Stimulated activated naive B cell treated with anti-CD40 and anti-IgM and Interleukin-4, amounts not matched to agents 10 μg/mL and 1 μg/mL and 100 μg/mL, for 72 hours (primary cell): ENCODE data around the gene FAM199X.
"Not testable (repeated sequence)": the region's sequence is repeated elsewhere in the genome, so short reads cannot be mapped to it uniquely, and the experiment has no call there.

Experiments used
- ATAC-seq, 2 donors: fragments of 150-1000 bp; cut with Tn5 transposase; replicated peaks; 2 replicates each; pipeline ENCODE4 v1.10.0; 2021; ENCODE audit warnings: moderate library complexity in 1 of 2
- DNase-seq: peaks from one replicate; pipeline ENCODE4 v3.0.0; 2021
- H3K27ac Mint-ChIP-seq: one replicate; pipeline ENCODE4 v1.8.0; 2022; ENCODE audit warnings: mild to moderate bottlenecking, mixed read lengths
- H3K27me3 Mint-ChIP-seq, 2 donors: one replicate each; pipeline ENCODE4 v1.8.0; 2022; ENCODE audit warnings: mixed read lengths in 2 of 2
- H3K36me3 Mint-ChIP-seq, 2 donors: one replicate each; pipeline ENCODE4 v1.8.0; 2022; ENCODE audit warnings: mixed read lengths in 2 of 2, mild to moderate bottlenecking in 1 of 2
- H3K4me1 Mint-ChIP-seq, 2 donors: one replicate each; pipeline ENCODE4 v1.8.0; 2022; ENCODE audit warnings: mixed read lengths in 2 of 2, mild to moderate bottlenecking in 1 of 2
- H3K4me3 Mint-ChIP-seq, 2 donors: one replicate each; pipeline ENCODE4 v1.8.0; 2022; ENCODE audit warnings: mild to moderate bottlenecking in 2 of 2, mixed read lengths in 2 of 2, moderate library complexity in 1 of 2
- H3K9me3 Mint-ChIP-seq, 2 donors: one replicate each; pipeline ENCODE4 v1.8.0; 2022; ENCODE audit warnings: mixed read lengths in 2 of 2, mild to moderate bottlenecking in 1 of 2

The FAM199X gene

GRCh38 chrX:104166735-104167436, 633 bp downstream of the FAM199X start:
- no peaks in the 10 kb centered on the region for H3K9me3 Mint-ChIP-seq
- ATAC-seq (no peak), DNase-seq (no peak)
- peak overlapping the region; percentile 83 to 84 for H3K4me3 Mint-ChIP-seq
- H3K4me1 Mint-ChIP-seq = peaks cover 12 to 26% of the 10 kb centered on the region in 2 donors
- H3K27me3 Mint-ChIP-seq = peaks cover 0 to 4% of the 10 kb centered on the region in 2 donors
- H3K36me3 Mint-ChIP-seq = peaks cover 3 to 4% of the 10 kb centered on the region in 2 donors
- peak overlapping the region; percentile 63 for H3K27ac Mint-ChIP-seq

- no peak for DNase-seq
- no peak for ATAC-seq
- peaks cover 0 to 4% of the 10 kb centered on the region in 2 donors for H3K27me3 Mint-ChIP-seq
- no peak overlapping the region for H3K27ac Mint-ChIP-seq
- H3K4me3 Mint-ChIP-seq = peak overlapping the region in 1 of 2 donors; percentile 83
- H3K9me3 Mint-ChIP-seq = no peaks in the 10 kb centered on the region
- H3K36me3 Mint-ChIP-seq = peaks cover 3 to 4% of the 10 kb centered on the region in 2 donors
- peaks cover 12 to 26% of the 10 kb centered on the region in 2 donors for H3K4me1 Mint-ChIP-seq
Measured at GRCh38 chrX:104168127-104168526, 1.9 kb downstream of the FAM199X start.

- DNase-seq = no peak
- Mint-ChIP-seq H3K4me3 (no peak overlapping the region), H3K27me3 (peaks cover 0 to 4% of the 10 kb centered on the region in 2 donors), H3K9me3 (no peaks in the 10 kb centered on the region), H3K4me1 (peaks cover 7 to 26% of the 10 kb centered on the region in 2 donors), H3K36me3 (peaks cover 7 to 10% of the 10 kb centered on the region in 2 donors), H3K27ac (no peak overlapping the region)
- no peak for ATAC-seq
Measured at GRCh38 chrX:104172121-104172520, 5.9 kb downstream of the FAM199X start.

- Mint-ChIP-seq H3K4me3 (no peak overlapping the region), H3K36me3 (peaks cover 7 to 14% of the 10 kb centered on the region in 2 donors), H3K27me3 (peaks cover 0 to 4% of the 10 kb centered on the region in 2 donors)
Measured at GRCh38 chrX:104172788-104173187, 6.5 kb downstream of the FAM199X start.

GRCh38 chrX:104173841-104174240, 7.6 kb downstream of the FAM199X start:
- Mint-ChIP-seq H3K27me3 (peaks cover 0 to 4% of the 10 kb centered on the region in 2 donors), H3K4me1 (peaks cover 0 to 10% of the 10 kb centered on the region in 2 donors), H3K4me3 (no peak overlapping the region), H3K36me3 (peaks cover 13 to 21% of the 10 kb centered on the region in 2 donors), H3K27ac (no peak overlapping the region), H3K9me3 (no peaks in the 10 kb centered on the region)
- DNase-seq (no peak), ATAC-seq (no peak)

More at GRCh38 chrX:104172788-104173187, 6.5 kb downstream of the FAM199X start:
- peaks cover 3 to 20% of the 10 kb centered on the region in 2 donors for H3K4me1 Mint-ChIP-seq
- H3K9me3 Mint-ChIP-seq = no peaks in the 10 kb centered on the region
- DNase-seq (no peak), ATAC-seq (no peak)
- no peak overlapping the region for H3K27ac Mint-ChIP-seq

DNA sequence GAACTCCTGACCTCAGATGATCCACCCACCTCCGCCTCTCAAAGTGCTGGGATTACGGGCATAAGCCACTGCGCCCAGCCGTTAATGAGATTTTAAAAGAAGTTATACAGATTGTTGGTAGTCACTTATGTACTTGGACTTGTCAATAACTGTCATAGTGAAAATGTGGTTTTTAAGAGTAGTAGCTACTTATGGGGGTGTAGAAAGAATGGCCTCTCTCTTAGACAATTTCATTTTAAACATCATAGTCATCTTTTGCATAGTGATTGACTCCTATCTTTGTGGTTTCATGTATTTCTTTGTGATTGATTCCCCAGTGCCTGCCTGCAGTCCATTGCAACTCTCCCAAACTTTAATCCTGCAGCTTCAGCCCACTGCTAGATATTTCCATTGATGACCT, 17.4 kb downstream of the FAM199X start:
- Mint-ChIP-seq H3K27me3 (peaks cover 0 to 4% of the 10 kb centered on the region in 2 donors), H3K4me3 (no peak overlapping the region)

GRCh38 chrX:104187931-104188330, 21.7 kb downstream of the FAM199X start:
- Mint-ChIP-seq H3K27ac (no peak overlapping the region), H3K4me3 (no peak overlapping the region), H3K9me3 (no peaks in the 10 kb centered on the region), H3K27me3 (no peaks in the 10 kb centered on the region), H3K36me3 (peaks cover 7 to 14% of the 10 kb centered on the region in 2 donors), H3K4me1 (no peaks in the 10 kb centered on the region)
- DNase-seq = no peak
- ATAC-seq = no peak

More for the DNA sequence above, 17.4 kb downstream of the FAM199X start:
- Mint-ChIP-seq H3K4me1 (peaks cover 3 to 7% of the 10 kb centered on the region in 2 donors), H3K27ac (no peak overlapping the region), H3K36me3 (peaks cover 4 to 20% of the 10 kb centered on the region in 2 donors), H3K9me3 (peaks cover 0 to 2% of the 10 kb centered on the region in 2 donors)
- ATAC-seq (no peak), DNase-seq (no peak)

GRCh38 chrX:104189837-104190236, 23.6 kb downstream of the FAM199X start:
- Mint-ChIP-seq H3K27me3 (no peaks in the 10 kb centered on the region), H3K27ac (no peak overlapping the region), H3K9me3 (no peaks in the 10 kb centered on the region), H3K4me3 (no peak overlapping the region), H3K4me1 (no peaks in the 10 kb centered on the region), H3K36me3 (peaks cover 7 to 8% of the 10 kb centered on the region in 2 donors)
- DNase-seq = no peak
- ATAC-seq = no peak

GRCh38 chrX:104193485-104193884, 27.2 kb downstream of the FAM199X start:
- DNase-seq = no peak

GRCh38 chrX:104195013-104195412, 28.8 kb downstream of the FAM199X start:
- Mint-ChIP-seq H3K9me3 (no peaks in the 10 kb centered on the region), H3K27me3 (no peaks in the 10 kb centered on the region), H3K36me3 (peaks cover 0 to 2% of the 10 kb centered on the region in 2 donors), H3K27ac (no peak overlapping the region), H3K4me3 (no peak overlapping the region), H3K4me1 (no peaks in the 10 kb centered on the region)
- ATAC-seq (no peak), DNase-seq (no peak)

More at GRCh38 chrX:104193485-104193884, 27.2 kb downstream of the FAM199X start:
- Mint-ChIP-seq H3K9me3 (no peaks in the 10 kb centered on the region), H3K4me1 (no peaks in the 10 kb centered on the region), H3K27ac (no peak overlapping the region), H3K27me3 (no peaks in the 10 kb centered on the region), H3K36me3 (peaks cover 0 to 7% of the 10 kb centered on the region in 2 donors), H3K4me3 (no peak overlapping the region)
- no peak for ATAC-seq

GRCh38 chrX:104195489-104196084, 29.3 kb downstream of the FAM199X start:
- DNase-seq (no peak), ATAC-seq (peak in 1 of 2 donors; percentile 53)
- no peak overlapping the region for H3K4me3 Mint-ChIP-seq

GRCh38 chrX:104205548-104205947, 39.3 kb downstream of the FAM199X start:
- DNase-seq (no peak), ATAC-seq (no peak)
- no peak overlapping the region for H3K27ac Mint-ChIP-seq
- peaks cover 0 to 3% of the 10 kb centered on the region in 2 donors for H3K27me3 Mint-ChIP-seq
- H3K36me3 Mint-ChIP-seq = peaks cover 0 to 3% of the 10 kb centered on the region in 2 donors
- H3K9me3 Mint-ChIP-seq = no peaks in the 10 kb centered on the region
- H3K4me3 Mint-ChIP-seq = no peak overlapping the region
- no peaks in the 10 kb centered on the region for H3K4me1 Mint-ChIP-seq

More at GRCh38 chrX:104195489-104196084, 29.3 kb downstream of the FAM199X start:
- Mint-ChIP-seq H3K4me1 (no peaks in the 10 kb centered on the region), H3K9me3 (no peaks in the 10 kb centered on the region), H3K27ac (no peak overlapping the region), H3K27me3 (no peaks in the 10 kb centered on the region), H3K36me3 (no peaks in the 10 kb centered on the region)

GRCh38 chrX:104211187-104211586, 44.9 kb downstream of the FAM199X start:
- no peaks in the 10 kb centered on the region for H3K4me1 Mint-ChIP-seq
- no peaks in the 10 kb centered on the region for H3K36me3 Mint-ChIP-seq
- DNase-seq (no peak), ATAC-seq (no peak)
- H3K9me3 Mint-ChIP-seq = no peaks in the 10 kb centered on the region
- no peak overlapping the region for H3K27ac Mint-ChIP-seq
- H3K4me3 Mint-ChIP-seq = no peak overlapping the region
- H3K27me3 Mint-ChIP-seq = peaks cover 2 to 9% of the 10 kb centered on the region in 2 donors

DNA sequence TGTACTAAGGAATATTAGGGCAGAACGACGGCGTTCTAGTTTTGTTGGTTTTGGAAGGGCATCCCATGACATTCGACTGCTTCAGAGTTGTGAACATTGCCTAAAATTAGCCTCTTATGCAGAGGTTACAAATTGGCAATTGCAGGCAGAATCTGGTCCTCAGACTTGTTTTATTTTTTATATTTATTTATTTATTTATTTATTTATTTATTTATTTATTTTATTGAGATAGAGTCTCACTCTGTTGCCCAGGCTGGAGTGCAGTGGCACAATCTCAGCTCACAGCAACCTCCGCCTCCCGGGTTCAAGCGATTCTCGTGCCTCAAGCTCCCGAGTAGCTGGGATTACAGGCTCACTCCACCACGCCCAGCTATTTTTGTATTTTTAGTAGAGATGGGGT, 63.8 kb downstream of the FAM199X start:
- not testable (repeated sequence) for H3K36me3 Mint-ChIP-seq, H3K4me1 Mint-ChIP-seq, H3K9me3 Mint-ChIP-seq, H3K27me3 Mint-ChIP-seq, H3K4me3 Mint-ChIP-seq, H3K27ac Mint-ChIP-seq, ATAC-seq, DNase-seq
